HFF-Myc (cell line): ENCODE data around the gene PID1.

ENCODE experiments used
- DNase-seq: peaks from one replicate; pipeline ENCODE4 v3.0.0-alpha.2; 2011; ENCODE audit warnings: low read depth; ENCODE audit errors: extremely low read depth
- H3K4me3 ChIP-seq: replicated peaks from 2 replicates; pipeline ENCODE4 v1.5.1; 2011; ENCODE audit warnings: low read depth, mild to moderate bottlenecking, control low read depth, low read length
- TF ChIP-seq, protein P1 (sequence below): IDR thresholded peaks from 2 replicates; pipeline ENCODE4 v1.5.1; 2012; ENCODE audit warnings: mild to moderate bottlenecking, low read depth, low read length, control low read depth; ENCODE audit errors: missing control alignments

Gene PID1

DNA sequence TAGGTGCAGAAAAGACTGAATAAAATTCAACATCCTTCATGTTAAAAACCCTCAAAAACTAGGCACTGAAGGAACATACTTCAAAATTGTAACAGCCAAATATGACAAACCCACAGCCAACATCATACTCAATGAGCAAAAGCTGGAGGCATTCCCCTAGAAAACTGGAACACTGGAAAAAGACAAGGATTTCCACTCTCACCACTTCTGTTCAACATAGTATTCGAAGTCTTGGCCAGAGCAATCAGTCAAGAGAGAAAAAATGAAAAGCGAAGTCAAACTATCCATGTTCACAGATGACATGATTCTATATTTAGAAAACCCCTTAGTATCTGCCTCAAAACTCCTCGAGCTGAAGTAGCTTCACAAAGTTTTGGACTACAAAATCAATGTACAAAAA lies 282.3 kb downstream of the PID1 start:
- TF ChIP-seq, protein P1, sequence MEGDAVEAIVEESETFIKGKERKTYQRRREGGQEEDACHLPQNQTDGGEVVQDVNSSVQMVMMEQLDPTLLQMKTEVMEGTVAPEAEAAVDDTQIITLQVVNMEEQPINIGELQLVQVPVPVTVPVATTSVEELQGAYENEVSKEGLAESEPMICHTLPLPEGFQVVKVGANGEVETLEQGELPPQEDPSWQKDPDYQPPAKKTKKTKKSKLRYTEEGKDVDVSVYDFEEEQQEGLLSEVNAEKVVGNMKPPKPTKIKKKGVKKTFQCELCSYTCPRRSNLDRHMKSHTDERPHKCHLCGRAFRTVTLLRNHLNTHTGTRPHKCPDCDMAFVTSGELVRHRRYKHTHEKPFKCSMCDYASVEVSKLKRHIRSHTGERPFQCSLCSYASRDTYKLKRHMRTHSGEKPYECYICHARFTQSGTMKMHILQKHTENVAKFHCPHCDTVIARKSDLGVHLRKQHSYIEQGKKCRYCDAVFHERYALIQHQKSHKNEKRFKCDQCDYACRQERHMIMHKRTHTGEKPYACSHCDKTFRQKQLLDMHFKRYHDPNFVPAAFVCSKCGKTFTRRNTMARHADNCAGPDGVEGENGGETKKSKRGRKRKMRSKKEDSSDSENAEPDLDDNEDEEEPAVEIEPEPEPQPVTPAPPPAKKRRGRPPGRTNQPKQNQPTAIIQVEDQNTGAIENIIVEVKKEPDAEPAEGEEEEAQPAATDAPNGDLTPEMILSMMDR = no peak
- no peak overlapping the region for H3K4me3 ChIP-seq
- DNase-seq = no peak

DNA sequence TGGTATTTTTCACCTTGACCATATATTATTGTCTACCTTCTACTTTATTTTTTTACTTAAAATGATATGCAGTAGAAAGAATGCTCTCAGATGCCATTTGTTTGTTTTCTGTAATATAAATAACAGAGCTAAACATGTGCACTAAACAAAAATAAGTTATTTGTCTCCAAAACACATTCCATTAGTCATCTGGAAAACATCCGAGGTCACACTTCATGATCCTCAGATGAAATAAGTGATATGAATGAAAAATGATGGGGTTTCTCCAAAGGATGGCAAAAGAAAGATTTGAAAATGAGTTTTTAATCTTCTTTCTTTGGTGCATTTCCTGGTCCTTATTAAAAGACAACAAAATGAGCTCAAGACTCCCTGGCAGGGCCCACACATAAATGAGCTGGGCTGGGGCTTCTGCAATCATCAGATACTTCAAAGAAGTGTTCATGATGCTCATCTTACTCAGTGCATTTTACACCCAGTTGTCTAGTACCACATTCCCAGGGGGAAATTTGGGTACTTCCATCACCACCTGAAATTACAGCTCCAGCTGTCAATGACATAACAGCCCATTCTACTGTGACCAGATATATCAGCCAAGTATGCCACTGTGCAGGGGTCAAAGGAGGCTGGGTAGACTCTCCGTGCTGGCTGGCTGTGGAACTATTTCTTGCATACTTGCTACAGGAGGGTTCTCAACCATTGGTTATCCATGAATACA lies 283.5 kb downstream of the PID1 start:
- DNase-seq = no peak
- no peak overlapping the region for H3K4me3 ChIP-seq
- TF ChIP-seq, protein P1 = no peak

DNA sequence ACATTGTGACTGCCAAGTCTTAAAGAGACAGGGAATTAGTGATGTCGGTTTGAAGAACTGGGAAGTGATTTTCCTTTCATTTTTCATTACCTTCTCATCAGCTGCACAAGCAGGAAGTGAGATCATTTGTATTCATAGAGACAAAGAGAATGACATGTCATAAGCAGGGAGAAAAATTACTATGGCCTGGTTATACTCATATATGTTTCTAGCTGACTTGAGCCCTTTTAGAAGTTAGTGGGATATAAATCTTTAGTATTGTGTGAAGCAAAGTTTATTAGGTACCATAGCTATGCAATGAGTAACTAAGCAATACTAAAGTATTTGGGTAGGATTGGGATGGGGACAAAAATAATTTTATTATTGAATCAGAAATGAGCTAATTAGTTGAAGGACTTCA lies 284.1 kb downstream of the PID1 start:
- TF ChIP-seq, protein P1 = no peak
- DNase-seq = no peak
- H3K4me3 ChIP-seq = no peak overlapping the region

DNA sequence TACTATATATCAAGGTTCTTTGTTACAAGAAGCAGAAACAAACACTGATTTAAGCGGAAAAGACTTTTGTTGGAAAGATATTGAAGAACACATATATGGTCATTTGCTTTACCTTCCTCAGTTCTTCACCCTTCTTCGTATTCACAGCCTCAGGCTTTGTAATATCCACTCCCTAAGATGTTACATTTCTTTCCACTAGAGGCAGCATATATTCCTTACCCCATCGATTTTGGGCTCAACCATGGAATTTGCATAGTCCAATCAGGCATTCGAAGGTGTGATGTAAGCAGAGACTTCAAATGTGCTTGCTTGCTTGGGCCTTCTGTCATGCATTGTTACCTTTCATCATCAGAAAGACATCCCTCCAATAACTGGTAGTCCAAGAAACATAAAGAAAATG lies 287.4 kb downstream of the PID1 start:
- DNase-seq = no peak
- TF ChIP-seq, protein P1 = no peak
- no peak overlapping the region for H3K4me3 ChIP-seq

DNA sequence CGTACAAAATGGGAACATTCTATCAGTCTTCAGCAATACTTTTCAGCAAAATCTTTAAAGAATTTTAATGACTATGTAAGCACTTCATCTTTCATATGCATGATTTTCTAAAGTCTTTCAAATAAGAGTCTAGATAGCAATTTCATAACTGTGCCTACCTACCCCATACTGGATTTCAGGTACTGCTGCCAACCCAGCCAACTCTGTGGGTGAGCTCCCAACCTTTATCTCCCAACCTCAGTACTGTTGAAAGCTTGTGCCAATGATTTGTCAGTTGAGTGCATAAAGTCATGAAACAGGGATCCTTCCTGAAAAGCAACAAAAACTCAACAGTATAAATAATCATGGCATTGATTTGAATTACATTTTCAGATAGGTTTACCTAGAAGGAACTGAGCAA lies 296.9 kb downstream of the PID1 start:
- no peak overlapping the region for H3K4me3 ChIP-seq
- TF ChIP-seq, protein P1 = no peak
- DNase-seq = no peak
